ENCODE data around the gene PLEKHG2.
"Not testable (repeated sequence)": the region's sequence is repeated elsewhere in the genome, so short reads cannot be mapped to it uniquely, and the experiment has no call there.

The PLEKHG2 gene

DNA sequence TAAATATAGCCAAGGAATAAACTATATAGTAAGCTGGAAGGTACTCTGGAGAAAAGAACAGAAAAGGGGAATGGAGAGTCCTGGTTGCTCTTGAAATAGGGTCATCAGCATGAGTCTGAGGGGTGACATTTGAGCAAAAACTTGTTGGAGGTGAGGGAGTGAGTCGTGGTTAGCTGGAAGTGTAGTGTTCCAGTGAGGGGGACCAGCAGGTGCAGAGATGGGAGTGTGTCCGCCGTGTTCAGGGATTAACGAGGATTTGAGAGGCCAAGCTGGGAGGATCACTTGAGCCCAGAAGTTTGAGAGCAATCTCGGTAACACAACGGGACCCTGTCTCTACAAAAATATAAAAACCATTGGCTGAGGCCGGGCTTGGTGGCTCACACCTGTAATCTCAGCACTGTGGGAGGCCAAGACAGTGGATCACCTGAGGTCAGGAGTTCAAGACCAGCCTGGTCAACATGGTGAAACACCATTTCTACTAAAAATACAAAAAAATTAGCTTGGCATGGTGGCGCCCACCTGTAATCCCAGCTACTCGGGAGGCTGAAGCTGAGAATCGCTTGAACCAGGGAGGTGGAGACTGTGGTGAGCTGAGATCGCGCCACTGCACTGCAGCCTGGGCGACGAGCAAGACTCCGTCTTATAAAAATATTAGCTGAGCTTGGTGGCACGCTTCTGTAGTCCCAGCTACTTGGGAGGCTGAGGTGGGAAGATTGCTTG lies 34.1 kb downstream of the PLEKHG2 start:
- no peak for DNase-seq

DNA sequence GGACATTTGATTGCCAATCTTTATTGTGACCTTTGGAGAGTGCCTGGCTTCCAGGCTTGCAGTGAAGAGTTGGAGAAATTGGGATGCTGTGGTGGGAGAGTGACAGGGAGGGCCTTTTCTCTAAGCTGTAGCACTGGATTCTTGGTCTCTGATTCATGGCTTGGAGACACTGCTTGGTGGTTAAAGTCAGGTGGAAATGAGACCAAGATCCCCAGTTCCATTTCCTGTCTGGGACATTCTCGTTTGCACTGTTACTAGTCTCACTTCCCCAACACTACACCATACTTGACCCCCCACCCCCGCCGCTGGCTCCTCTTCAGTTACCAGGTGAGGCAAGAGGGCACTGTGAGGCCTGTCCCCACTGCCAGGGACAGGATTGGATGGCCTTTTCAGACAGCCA lies 35.8 kb downstream of the PLEKHG2 start:
- no peak for DNase-seq

DNA sequence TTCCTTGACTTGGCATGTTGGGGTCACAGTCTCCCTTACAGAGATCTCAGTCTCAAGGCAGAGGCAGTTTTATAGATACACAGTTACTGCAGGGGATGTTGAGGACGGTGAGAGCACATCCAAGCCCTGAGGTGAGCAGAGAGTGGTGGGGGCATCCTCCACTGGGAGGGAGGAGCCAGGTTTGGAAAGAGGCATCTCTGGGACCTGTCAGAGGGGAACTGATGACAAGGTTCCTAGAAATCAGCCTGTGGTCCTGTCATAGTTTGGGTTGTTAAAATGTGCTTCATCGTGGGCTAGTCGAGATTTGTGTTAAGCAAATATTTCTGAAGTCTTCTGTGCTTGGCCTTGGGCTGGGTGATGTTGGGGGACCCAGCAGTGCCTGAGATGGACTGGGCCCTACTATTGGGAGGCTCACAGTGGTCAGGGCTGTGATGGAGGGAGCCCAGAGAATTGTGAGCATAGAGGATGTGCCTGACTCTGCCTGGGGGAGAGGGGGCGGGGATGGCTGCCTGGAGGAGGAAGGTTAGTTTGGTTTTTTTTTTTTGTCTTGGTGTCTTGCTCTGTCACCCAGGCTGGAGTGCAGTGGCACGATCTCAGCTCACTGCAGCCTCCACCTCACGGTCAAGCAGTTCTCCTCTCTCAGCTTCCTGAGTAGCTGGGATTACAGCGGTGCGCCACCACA lies 36.8 kb downstream of the PLEKHG2 start:
- no peak for DNase-seq

DNA sequence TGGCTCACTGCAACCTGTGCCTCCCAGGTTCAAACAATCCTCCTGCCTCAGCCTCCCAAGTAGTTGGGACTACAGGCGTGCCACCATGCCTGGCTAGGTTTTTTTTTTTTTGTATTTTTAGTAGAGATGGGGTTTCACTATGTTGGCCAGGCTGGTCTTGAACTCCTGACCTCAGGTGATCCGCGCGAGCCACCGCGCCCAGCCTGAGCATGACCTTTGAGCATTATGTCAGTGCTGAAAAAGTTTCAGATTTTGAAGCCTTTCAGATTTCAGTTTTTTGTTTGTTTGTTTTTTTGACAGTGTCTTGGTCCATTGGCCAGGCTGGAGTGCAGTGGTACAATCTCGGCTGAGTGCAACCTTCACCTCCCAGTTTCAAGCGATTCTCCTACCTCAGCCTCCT lies 38.8 kb downstream of the PLEKHG2 start:
- DNase-seq: not testable (repeated sequence)

DNA sequence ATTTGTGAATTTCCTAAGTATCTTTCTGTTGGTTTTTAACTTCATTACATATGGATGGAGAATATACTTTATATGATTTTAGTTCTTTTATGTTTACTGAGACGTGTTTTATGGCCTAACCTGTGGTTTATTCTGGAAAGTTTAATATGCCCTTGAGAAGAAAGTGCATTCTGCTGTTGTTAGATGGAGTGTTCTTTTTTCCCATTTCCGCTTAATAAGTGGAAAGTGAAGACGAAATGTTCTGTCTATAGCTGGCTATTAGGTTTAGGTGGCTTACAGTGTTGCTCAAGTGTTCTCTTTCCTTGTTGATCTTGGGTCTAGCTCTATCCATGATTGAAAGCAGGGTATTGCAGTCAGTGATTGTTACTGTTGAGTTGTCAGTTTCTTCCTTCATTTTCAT lies 50.9 kb downstream of the PLEKHG2 start:
- DNase-seq: no peak

DNA sequence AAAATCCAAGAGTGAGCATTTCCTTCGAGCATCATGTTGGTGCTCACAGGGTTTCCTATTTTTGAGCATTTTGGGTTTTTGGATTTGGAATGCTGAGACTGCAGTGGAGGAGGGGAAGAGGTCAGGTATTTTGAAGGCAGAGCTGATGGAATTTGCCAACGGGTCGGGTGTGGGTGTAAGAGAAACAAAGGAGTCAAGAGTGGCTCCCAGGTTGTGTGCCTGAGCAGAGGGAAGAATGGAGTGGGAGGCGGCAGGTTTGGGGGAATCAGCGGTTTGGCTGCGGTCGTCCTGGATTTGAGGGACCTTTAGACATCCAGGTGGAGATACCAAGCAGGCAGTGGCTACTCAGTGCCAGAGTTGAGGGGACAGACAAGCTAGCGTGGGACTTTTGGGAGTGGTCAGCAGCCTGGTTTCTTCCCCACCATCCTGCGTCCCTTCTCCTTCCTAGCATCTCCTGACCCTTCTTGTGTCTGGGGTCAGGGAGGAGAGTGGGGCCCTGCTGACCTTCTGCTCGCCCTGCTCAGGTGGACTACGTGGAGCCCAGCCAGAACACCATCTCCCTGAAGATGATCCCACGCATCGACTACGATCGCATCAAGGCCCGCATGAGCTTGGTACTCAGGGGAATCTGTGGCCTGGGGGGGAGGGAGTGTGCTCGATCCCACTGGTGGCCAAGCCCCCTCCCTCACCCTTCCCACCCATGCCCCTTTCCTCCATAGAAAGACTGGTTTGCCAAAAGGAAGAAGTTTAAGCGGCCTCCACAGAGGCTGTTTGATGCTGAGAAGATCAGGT lies 53.7 kb downstream of the PLEKHG2 start:
- no peak for DNase-seq

DNA sequence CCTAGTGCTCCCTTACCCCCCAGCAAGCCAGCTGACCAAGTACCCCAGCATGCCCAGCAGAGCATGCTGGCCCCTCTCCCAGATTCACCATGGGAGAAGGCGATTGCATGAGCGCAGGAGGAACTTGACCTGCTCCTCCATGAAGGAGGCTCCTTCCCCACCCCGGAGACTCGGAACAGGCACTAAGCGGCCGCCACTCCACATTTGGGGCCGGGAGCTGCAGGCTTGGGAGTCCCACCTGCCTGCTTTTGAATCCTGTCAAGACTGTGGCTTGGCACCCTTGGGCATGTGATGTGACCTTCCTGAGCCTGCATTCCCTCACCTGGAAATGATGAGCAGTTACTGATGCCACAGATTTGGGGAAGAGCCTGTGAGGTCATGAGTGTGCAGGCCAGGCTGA lies 55.5 kb downstream of the PLEKHG2 start:
- no peak for DNase-seq

DNA sequence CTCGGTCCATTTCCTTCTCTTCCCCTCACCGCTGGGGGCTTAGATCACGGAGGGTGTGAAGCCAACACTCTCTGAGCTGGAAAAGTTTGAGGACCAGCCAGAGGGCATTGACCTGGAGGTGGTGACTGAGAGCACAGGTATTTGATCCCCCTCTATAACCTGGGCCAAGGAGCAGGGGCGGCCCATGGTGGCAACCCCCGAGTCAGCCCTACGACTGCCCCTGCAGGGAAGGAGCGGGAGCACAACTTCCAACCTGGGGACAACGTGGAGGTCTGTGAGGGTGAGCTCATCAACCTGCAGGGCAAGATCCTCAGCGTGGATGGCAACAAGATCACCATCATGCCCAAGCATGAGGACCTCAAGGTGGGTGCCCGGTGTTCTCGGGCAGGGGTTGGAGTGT lies 56.6 kb downstream of the PLEKHG2 start:
- DNase-seq: no peak

DNA sequence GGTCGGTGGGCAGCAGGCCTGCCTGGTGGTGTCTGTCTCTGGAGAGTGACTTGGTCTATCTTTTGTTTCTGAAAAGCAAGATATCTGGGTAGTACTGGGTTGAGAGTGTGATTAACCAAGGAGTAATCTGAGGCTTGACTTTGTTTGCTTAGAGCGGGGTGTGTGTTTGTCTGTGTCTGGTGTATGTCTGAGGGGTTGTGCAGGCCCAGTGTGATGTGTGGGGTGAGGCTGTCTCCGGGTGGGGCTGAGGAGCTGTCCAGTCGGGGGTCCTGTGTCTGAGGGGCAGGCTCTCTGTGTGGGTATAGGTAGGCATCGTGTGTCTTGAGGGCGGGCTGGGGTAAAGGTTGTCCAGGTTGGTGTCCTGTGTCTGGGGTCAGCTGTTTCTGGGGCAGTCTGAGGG lies 57.1 kb downstream of the PLEKHG2 start:
- no peak for DNase-seq

DNA sequence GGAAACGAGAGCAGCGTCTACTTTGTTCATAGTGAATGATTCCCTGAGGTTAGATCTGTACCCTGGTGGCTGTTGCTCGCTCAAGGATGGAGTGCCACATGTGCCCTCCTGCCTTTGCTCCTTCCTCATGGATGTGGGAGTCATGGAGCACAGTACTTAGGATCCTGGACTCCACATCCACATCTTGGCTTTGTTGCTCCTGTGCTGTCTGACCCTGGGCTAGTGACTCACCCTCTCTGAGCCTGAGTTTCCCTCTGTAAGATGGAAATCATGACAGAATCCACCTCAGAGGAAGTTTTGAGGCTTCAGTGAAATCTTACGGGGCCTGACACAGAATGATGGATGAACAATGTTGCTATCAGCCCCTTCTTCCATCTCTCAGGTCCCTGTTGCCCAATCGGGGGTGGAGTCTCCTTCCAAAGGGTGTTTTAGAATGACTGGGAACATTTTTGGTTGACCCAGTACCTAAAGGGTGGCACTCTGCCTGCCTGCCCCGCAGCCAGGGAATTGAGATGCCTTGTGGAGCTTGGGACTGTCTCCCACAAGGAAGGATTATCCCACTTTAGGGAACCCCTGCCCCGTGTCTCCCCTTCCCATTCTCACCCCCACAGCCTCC lies 58.4 kb downstream of the PLEKHG2 start:
- no peak for DNase-seq

DNA sequence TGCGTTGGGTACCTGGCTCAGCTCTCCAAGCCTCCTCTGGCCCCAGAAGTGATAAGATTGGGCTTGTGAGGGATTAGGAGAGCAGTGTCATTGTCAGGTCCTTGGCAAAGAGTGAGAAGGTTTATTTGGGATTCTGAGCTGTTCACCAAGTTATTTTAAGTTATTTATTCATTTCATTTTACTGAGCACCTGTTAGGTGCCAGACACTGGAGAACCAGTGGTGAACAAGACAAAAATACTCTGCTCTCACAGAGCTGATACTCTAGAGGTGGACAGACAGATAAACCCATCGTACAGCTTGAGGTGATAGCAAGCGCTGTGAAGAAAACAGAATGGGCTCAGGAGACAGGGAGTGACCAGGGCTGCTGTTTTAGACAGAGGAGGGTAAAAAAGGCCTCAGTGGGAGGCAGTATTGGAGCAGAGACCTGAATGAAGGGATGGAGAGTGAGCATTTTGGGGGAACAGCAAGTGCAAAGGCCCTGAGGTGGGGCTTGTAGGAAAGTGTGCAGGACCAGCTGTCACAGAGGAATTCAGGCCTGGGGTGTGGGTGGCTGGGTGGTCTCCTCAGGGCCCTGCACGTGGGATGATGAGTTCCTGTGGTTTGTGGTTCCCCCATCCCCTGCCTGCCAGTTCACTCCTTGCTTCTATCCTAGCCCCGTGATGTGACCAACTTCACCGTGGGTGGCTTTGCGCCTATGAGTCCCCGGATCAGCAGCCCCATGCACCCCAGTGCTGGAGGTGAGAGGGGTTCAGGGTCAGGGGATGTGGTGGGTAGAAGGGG lies 59.5 kb downstream of the PLEKHG2 start:
- DNase-seq: no peak

DNA sequence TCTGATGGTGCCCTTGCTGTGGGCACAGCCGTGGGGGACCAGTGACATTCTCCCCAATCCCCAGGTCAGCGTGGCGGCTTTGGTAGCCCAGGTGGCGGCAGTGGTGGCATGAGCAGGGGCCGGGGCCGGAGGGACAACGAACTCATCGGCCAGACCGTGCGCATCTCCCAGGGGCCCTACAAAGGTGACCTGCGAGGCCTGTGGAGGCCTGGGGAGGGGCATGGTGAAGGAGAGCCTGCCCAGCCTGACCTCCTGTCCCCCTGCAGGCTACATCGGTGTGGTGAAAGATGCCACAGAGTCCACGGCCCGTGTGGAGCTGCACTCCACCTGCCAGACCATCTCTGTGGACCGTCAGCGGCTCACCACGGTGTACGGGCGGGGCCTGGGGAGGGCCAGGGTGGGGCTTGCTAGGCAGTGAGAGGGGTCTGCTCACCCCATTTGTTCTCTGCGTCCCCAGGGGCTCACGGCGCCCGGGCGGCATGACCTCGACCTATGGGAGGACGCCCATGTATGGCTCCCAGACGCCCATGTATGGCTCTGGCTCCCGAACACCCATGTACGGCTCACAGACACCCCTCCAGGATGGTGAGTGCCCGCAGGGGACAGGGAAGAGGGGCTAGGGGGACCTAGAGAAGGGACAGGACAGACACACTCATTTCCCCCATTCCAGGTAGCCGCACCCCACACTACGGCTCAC lies 60.4 kb downstream of the PLEKHG2 start:
- DNase-seq: no peak

DNA sequence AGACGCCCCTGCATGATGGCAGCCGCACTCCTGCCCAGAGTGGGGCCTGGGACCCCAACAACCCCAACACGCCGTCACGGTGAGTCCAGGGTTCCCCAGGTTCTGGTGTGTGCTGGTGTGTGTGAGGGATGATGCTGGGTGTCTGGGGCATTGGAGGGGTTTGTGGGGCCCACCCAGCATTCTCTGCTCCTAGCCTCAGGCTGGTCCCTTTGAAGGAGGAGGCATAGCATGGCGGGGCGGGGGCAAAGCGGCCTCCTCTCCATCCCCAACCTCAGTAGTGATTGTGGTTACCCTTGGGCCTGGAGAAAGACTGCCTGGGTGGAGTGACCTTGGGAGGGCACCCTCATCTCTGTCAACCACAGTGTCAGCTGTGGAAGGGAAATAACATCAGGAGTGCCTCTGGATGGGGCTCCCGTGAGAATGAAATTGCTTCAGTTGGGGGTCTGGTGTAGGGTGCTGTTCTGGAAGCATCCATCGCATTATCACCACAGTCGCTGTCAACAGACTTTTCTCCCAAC lies 61.0 kb downstream of the PLEKHG2 start:
- DNase-seq: no peak

DNA sequence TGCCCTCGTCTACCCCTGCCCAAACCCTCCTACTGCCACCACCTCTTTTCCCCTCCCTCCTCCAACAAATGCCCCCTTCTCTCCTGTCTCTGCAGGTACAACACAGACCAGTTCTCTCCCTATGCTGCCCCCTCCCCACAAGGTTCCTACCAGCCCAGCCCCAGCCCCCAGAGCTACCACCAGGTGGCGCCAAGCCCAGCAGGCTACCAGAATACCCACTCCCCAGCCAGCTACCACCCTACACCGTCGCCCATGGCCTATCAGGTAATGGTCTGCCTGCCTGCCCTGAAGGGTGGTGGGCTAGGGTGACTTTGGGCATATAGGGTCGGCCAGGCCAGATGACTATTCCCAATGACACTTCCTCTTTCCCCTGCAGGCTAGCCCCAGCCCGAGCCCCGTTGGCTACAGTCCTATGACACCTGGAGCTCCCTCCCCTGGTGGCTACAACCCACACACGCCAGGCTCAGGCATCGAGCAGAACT lies 61.7 kb downstream of the PLEKHG2 start:
- DNase-seq: no peak

DNA sequence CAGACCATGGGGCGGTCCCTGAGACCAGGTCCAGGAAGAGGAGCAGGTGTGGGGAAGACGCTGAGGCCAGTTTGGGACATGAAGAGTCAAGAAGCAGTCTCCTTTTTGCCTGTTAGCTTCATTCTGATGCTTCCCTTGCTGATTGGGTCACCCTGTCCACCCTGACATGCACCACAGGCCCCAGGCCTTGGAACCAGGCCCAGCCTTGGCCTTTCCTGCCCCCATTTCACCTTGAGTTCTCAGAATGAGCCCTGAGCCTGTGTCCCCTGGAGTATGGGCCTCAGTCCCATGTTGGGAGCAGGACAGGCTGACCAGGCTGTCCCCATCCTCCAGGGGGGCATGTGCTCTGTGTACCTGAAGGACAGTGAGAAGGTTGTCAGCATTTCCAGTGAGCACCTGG lies 63.3 kb downstream of the PLEKHG2 start:
- DNase-seq: no peak
